Upper lobe of left lung (tissue), 6 donors: ENCODE measurements around the gene PCSK5. TPM values are rescaled to one million over a fixed set of nuclear protein-coding genes. Genes with fewer than 3 reads are reported as not detected.

ENCODE experiments used
- ATAC-seq, 2 donors: fragments of 200-7000 bp; cut with Tn5 transposase; one replicate each; pipeline ENCODE4 v1.9.1; 2022; ENCODE audit warnings: mild to moderate bottlenecking in 2 of 2, moderate library complexity in 2 of 2; ENCODE audit not compliant: low FRiP score in 2 of 2
- DNase-seq, 2 donors: peaks; one replicate each; pipeline ENCODE4 v3.0.0-alpha.2; 2019 to 2020
- H3K27ac ChIP-seq, 4 donors: fragments of 200-600 bp; sonication (generic); one replicate each; pipeline ENCODE4 v1.5.1; 2016 to 2019
- H3K27me3 ChIP-seq, 4 donors: fragments of 200-600 bp; sonication (generic); one replicate each; pipeline ENCODE4 v1.5.1; 2017 to 2019
- H3K36me3 ChIP-seq, 4 donors: fragments of 200-600 bp; sonication (generic); one replicate each; pipeline ENCODE4 v1.5.1; 2016 to 2019
- H3K4me1 ChIP-seq, 4 donors: fragments of 200-600 bp; sonication (generic); one replicate each; pipeline ENCODE4 v1.5.1; 2018 to 2019
- H3K4me3 ChIP-seq, 4 donors: fragments of 200-600 bp; sonication (generic); one replicate each; pipeline ENCODE4 v1.5.1; 2017 to 2019; ENCODE audit warnings: mild to moderate bottlenecking in 2 of 4, moderate library complexity in 1 of 4
- H3K9me3 ChIP-seq, 4 donors: fragments of 200-600 bp; sonication (generic); one replicate each; pipeline ENCODE4 v1.5.1; 2018 to 2019
- CTCF ChIP-seq, 6 experiments: fragments of 450-650 bp in 4 of 6; fragments of 200-600 bp in 2 of 6; sonication (generic) in 2 of 6; IDR thresholded peaks; one replicate each; pipeline ENCODE4 v1.5.1; 2016 to 2019; ENCODE audit warnings: antibody characterized with exemption in 6 of 6
- EP300 ChIP-seq, 4 donors: sonication (generic); formaldehyde crosslinking; IDR thresholded peaks; one replicate each; pipeline ENCODE4 v1.5.1; 2017; ENCODE audit warnings: antibody characterized with exemption in 4 of 4, control low read depth in 2 of 4
- POLR2A ChIP-seq, 4 donors: fragments of 450-650 bp; IDR thresholded peaks; one replicate each; pipeline ENCODE4 v1.5.1; 2016 to 2017; ENCODE audit warnings: antibody characterized with exemption in 4 of 4, mild to moderate bottlenecking in 2 of 4
- POLR2AphosphoS5 ChIP-seq, 2 donors: sonication (generic); formaldehyde crosslinking; IDR thresholded peaks; one replicate each; pipeline ENCODE4 v1.5.1; 2017; ENCODE audit warnings: antibody characterized with exemption in 2 of 2
- WGBS, 2 donors: methylation state at CpG; one replicate each; pipeline ENCODE4 v1.1.5; 2017 to 2018; 5-methylcytosine and 5-hydroxymethylcytosine counted together
- total RNA-seq, 6 donors: library from RNA; depleted of rRNA in 4 of 6; stranded (reverse); fragments of >200 nt in 4 of 6; gene quantifications; one replicate each; pipeline versions ENCODE4 v1.1.0 to v1.2.1, GENCODE V29; 2016 to 2021
- donor health status: DM: no; HTN: no; CAD: no; lungs with moderate emphysema.
- donor health status: DM: no; HTN: yes; CAD: no; lungs with severe emphysema.

The PCSK5 gene
- total RNA-seq, 6 donors from 2014 or later: 12.8 to 29.2 (median 18.3) TPM

GRCh38 chr9:76333964-76334363 lies 443.5 kb downstream of the PCSK5 start:
- Histone ChIP-seq H3K4me3 (no peak overlapping the region), H3K27ac (no peak overlapping the region), H3K27me3 (no peaks in the 10 kb centered on the region), H3K9me3 (no peaks in the 10 kb centered on the region), H3K36me3 (no peaks in the 10 kb centered on the region), H3K4me1 (no peaks in the 10 kb centered on the region)
- WGBS, 2 donors: 78 to 79% methylated on average over 7 of the region's 7 CpGs
- DNase-seq (no peak), ATAC-seq (no peak)
- TF ChIP-seq CTCF (IDR thresholded peaks at IDR 0.05) (no peak), POLR2AphosphoS5 (IDR thresholded peaks at IDR 0.05) (no peak), POLR2A (IDR thresholded peaks at IDR 0.05) (no peak), EP300 (IDR thresholded peaks at IDR 0.05) (no peak)

GRCh38 chr9:76336027-76336426 lies 445.6 kb downstream of the PCSK5 start:
- Histone ChIP-seq H3K36me3 (no peaks in the 10 kb centered on the region), H3K9me3 (no peaks in the 10 kb centered on the region), H3K4me1 (no peaks in the 10 kb centered on the region), H3K4me3 (no peak overlapping the region), H3K27me3 (no peaks in the 10 kb centered on the region), H3K27ac (no peak overlapping the region)
- no peak for DNase-seq
- WGBS, 2 donors: 80 to 96% methylated on average over 1 of the region's 1 CpG
- TF ChIP-seq CTCF (IDR thresholded peaks at IDR 0.05) (no peak), POLR2A (IDR thresholded peaks at IDR 0.05) (no peak), EP300 (IDR thresholded peaks at IDR 0.05) (no peak), POLR2AphosphoS5 (IDR thresholded peaks at IDR 0.05) (no peak)
- no peak for ATAC-seq

GRCh38 chr9:76338418-76338817 lies 447.9 kb downstream of the PCSK5 start:
- TF ChIP-seq CTCF (IDR thresholded peaks at IDR 0.05) (no peak), EP300 (IDR thresholded peaks at IDR 0.05) (no peak), POLR2AphosphoS5 (IDR thresholded peaks at IDR 0.05) (no peak), POLR2A (IDR thresholded peaks at IDR 0.05) (no peak)
- H3K4me1 ChIP-seq: no peaks in the 10 kb centered on the region
- H3K9me3 ChIP-seq: no peaks in the 10 kb centered on the region
- 64 to 76% methylated on average over 6 of the region's 6 CpGs for WGBS, 2 donors
- H3K27ac ChIP-seq: no peak overlapping the region
- no peak for ATAC-seq
- H3K4me3 ChIP-seq: no peak overlapping the region
- no peak for DNase-seq
- H3K36me3 ChIP-seq: no peaks in the 10 kb centered on the region
- no peaks in the 10 kb centered on the region for H3K27me3 ChIP-seq

GRCh38 chr9:76341616-76342015 lies 451.1 kb downstream of the PCSK5 start:
- TF ChIP-seq POLR2A (IDR thresholded peaks at IDR 0.05): no peak
- no peak for TF ChIP-seq CTCF (IDR thresholded peaks at IDR 0.05)
- no peak for TF ChIP-seq POLR2AphosphoS5 (IDR thresholded peaks at IDR 0.05)
- no peak for TF ChIP-seq EP300 (IDR thresholded peaks at IDR 0.05)
- Histone ChIP-seq H3K4me1 (no peaks in the 10 kb centered on the region), H3K4me3 (no peak overlapping the region), H3K27ac (no peak overlapping the region), H3K9me3 (no peaks in the 10 kb centered on the region), H3K27me3 (no peaks in the 10 kb centered on the region), H3K36me3 (no peaks in the 10 kb centered on the region)
- DNase-seq: no peak
- 94 to 97% methylated on average over 1 of the region's 1 CpG for WGBS, 2 donors
- ATAC-seq: no peak

- Histone ChIP-seq H3K36me3 (no peaks in the 10 kb centered on the region), H3K9me3 (no peaks in the 10 kb centered on the region), H3K27me3 (no peaks in the 10 kb centered on the region), H3K4me3 (no peak overlapping the region), H3K4me1 (no peaks in the 10 kb centered on the region), H3K27ac (no peak overlapping the region)
- ATAC-seq (no peak), DNase-seq (no peak)
- WGBS, 2 donors: 70 to 71% methylated on average over 1 of the region's 1 CpG
- TF ChIP-seq POLR2A (IDR thresholded peaks at IDR 0.05) (no peak), CTCF (IDR thresholded peaks at IDR 0.05) (no peak), EP300 (IDR thresholded peaks at IDR 0.05) (no peak), POLR2AphosphoS5 (IDR thresholded peaks at IDR 0.05) (no peak)
Measured at GRCh38 chr9:76342201-76342600, 451.7 kb downstream of the PCSK5 start.
